Measurements from ENCODE around the gene GJA3.

Gene GJA3

DNA sequence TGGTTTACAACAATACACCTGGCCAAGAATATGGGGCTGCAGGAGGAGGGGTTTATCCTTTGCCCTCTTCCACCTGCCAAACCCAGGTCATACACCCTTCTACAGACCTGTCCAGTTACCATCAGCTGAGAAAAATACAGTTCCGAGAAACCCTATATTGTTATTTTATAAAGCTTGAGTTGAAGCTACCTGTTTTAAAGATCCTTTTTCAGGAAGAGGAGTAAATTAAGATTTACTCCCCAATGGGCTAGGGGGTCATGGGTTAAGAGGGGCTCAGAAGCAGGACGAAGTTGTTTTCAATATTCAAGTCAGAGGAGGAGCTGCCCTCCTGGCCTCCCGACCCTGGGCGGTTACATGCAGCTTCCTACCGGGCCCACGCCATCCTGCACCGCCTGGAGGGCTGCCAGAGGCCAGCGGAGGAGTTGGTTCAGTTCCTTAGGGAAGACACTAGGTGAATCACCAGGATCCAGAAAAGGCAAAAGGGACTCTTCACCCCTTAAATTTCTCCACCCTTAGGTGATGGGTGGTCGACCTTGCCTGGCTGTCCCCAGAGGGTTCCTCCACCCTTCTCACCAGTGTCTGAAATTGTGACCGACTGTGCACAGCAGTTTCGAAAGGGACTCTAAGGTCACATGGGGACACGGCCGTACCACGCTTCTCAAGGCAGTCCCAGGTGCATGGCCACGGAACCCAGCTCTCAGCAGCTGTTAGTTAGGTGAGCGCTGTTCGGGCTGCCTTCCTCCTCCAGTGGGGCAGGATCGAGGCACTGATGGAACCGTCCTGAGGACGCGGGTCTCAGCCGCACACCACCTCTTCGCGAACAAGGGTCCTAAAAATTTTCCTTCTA, 30.7 kb upstream of the GJA3 start:
- TF ChIP-seq JUND (IDR thresholded peaks at IDR 0.05; ENCODE audit: low read depth): no peak
- in situ Hi-C loops (cut with HindIII; ENCODE audit: low pct_unique_long_range_greater_than_20kb, low sequenced_read_pairs): loop anchor here (25.0 kb wide), 1 partner anchor 296 kb away; no protein-coding TSS in a partner anchor
- DNase-seq (ENCODE audit: low read depth in 1 of 2, low spot score in 1 of 2): no peak

DNA sequence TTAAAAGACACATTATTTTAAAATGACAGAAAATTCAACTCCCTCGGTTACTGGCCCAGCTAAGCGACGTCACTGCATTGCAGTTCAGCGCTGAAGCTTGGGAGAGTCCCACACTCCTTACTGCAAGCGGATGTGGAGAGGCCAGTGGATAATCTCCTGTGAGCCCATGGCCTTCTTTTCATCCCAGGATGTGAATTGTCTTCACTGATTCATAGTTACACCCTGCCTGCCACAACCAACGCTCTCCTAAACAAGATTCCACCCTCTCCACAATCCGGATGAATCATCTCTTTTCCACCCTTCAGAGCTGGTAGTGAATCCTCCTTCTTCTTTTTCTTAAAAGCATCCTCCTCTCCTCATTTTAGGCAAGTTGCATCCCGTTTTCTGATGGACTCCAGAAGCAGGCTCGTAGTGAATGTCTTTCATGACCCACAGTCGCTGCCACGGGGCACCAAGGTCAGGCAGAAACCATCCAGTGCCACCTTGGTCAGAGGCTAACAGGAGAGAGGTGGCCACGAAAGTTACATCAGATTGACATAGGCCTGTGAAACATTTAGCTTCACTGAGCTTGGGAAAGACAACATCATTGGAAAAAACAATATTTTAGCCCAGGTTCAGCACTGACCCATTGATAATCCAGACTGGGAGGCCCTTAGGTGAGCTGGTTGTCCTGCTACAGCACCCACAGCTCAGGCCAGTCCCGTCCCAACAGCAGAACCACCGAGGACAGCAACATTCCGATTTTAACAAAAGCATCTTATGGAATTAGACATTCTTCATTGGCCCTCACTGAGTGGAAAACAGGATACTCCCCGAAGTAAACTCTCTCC, 29.8 kb upstream of the GJA3 start:
- no peak for TF ChIP-seq JUND (IDR thresholded peaks at IDR 0.05; ENCODE audit: low read depth)
- no peak for DNase-seq (ENCODE audit: low read depth in 1 of 2, low spot score in 1 of 2)
- in situ Hi-C loops (cut with HindIII; ENCODE audit: low pct_unique_long_range_greater_than_20kb, low sequenced_read_pairs): loop anchor here (25.0 kb wide), 1 partner anchor 297 kb away; no protein-coding TSS in a partner anchor

DNA sequence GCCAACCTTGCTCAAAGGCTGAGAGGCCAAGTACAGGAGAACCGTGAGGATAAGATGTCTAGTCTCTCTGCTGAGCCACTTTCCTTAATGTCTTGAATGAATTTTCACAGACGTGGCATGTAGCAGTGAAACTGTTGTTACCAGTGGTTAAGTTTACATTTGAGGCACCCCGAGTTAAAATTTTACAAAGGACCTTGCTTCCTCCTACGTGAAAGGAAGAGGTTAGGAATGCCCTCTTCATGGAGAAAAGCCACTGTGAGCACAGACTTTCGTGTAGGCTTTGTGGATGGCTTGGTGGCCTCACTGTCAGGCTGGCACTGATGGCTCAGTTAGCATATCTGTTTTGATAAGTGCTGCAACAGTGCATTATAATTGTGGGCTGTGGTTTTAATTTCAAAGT, 29.2 kb upstream of the GJA3 start:
- in situ Hi-C loops (cut with HindIII; ENCODE audit: low pct_unique_long_range_greater_than_20kb, low sequenced_read_pairs): loop anchor here (25.0 kb wide), 1 partner anchor 297 kb away; no protein-coding TSS in a partner anchor
- DNase-seq (ENCODE audit: low read depth in 1 of 2, low spot score in 1 of 2): no peak
- TF ChIP-seq JUND (IDR thresholded peaks at IDR 0.05; ENCODE audit: low read depth): no peak

DNA sequence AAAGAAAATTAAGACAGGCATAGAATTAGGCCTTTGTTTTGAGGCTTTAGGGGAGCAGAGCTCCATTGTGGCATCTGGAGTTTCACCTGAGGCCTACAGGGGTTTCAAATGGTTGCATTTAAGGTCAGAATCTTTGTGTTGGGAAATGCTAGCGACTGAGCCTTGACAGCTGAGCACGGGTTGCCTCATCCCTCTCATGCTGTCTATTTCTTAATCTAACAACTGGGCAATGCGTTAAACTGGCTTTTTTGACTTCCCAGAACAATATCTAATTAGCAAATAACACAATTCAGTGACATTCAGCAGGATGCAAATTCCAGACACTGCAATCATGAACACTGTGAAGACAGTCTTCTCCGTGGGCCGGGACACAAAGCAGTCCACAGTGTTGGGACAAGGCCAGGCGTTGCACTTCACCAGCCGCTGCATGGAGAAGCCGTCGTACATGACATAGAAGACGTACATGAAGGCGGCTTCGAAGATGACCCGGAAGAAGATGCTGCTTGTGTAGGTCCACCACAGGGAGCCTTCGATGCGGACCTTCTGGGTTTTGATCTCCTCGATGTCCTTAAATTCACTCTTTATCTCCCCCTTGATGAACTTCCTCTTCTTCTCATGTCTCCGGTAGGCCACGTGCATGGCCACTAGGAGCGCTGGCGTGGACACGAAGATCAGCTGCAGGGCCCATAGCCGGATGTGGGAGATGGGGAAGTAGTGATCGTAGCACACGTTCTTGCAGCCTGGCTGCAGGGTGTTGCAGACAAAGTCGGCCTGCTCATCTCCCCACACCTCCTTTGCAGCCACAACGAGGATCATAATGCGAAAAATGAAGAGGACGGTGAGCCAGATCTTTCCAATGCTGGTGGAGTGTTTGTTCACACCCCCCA, 28.1 kb upstream of the GJA3 start:
- no peak for DNase-seq (ENCODE audit: low read depth in 1 of 2, low spot score in 1 of 2)
- no peak for TF ChIP-seq JUND (IDR thresholded peaks at IDR 0.05; ENCODE audit: low read depth)
- in situ Hi-C loops (cut with HindIII; ENCODE audit: low pct_unique_long_range_greater_than_20kb, low sequenced_read_pairs): loop anchor here (25.0 kb wide), 1 partner anchor 298 kb away; no protein-coding TSS in a partner anchor

DNA sequence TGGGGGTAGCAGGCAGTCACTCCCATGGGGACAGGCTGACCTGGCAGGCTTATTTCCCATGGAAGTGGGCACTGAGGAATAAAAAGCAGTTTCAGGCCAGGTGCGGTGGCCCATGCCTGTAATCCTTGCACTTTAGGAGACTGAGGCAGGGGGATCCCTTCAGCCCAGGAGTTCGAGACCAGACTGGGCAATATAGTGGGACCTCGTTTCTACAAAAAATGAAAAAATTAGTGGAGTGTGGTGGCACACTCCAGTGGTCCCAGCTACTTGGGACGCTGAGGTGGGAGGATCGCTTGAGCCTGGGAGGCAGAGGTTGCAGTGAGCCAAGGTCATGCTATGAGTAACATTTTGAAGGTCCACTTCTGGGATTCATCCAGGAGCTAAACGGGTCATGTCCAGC, 25.9 kb upstream of the GJA3 start:
- in situ Hi-C loops (cut with HindIII; ENCODE audit: low pct_unique_long_range_greater_than_20kb, low sequenced_read_pairs): loop anchor here (25.0 kb wide), 1 partner anchor 301 kb away; no protein-coding TSS in a partner anchor
- no peak for DNase-seq (ENCODE audit: low read depth in 1 of 2, low spot score in 1 of 2)
- no peak for TF ChIP-seq JUND (IDR thresholded peaks at IDR 0.05; ENCODE audit: low read depth)

DNA sequence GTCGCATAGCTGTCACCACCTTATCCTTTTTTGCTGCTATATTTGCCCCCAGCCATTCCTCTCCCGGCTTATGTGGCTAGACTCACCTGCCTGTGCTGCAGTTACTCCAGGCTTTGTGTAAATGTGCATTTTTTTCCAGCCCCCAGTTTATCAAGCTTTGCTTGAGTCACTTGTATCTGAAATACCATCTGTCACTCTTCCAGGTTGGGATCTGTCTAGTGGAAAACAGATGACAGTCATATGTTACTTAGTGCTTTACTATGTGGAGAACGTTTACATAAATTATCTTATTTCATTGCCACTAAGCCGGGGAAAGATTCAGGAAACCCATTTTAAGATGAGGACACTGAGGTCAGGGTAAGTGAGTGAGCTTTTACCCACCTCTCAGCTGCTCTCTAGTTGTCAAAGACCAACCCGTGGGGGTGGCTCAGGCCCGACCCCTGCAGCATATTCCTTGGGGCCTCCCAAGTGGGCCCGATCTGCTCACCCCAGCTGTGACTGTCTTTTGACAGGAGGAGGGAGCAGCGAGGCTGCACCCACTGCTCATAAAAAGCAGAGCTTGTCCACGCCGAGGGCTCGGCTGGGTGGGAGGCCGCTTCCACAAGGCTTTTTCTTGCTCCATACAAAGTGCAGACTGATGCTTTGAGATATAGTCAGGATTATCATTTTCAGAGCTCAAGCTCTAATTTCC, 24.7 kb upstream of the GJA3 start:
- in situ Hi-C loops (cut with HindIII; ENCODE audit: low pct_unique_long_range_greater_than_20kb, low sequenced_read_pairs): loop anchor here (25.0 kb wide), 1 partner anchor 302 kb away; no protein-coding TSS in a partner anchor
- TF ChIP-seq JUND (IDR thresholded peaks at IDR 0.05; ENCODE audit: low read depth): no peak
- DNase-seq (ENCODE audit: low read depth in 1 of 2, low spot score in 1 of 2): no peak

DNA sequence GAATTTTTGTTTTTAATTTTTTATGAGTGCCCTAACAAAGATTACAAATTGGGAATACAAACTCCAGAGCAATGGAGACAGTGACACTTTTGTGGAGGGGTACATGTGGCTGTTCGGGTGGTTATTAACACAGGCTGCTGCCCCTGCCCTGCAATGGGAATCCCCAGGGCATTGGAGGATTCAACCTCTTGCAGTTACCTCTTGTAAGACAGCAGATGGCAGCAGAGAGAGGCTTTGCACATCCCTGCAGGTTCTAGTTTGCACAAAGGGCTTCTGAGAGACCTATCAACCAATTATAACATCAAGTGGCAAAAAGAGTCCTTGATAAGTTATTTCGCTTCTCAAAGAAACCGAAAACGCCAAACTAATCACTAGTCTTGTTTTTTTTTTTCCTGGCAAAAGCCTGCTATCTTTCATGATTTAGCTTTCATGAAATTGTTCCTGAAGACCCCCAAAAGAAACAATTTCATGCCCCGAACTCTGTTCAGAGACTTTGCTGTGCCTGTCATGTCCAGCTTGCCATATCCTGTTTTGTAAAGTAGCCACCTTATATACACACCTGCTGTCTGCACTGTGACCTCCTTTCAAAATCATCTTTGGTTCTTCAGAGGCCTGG, 21.5 kb upstream of the GJA3 start:
- in situ Hi-C loops (cut with HindIII; ENCODE audit: low pct_unique_long_range_greater_than_20kb, low sequenced_read_pairs): loop anchor here (25.0 kb wide), 1 partner anchor 305 kb away; no protein-coding TSS in a partner anchor
- peak; percentile 62 to 70 for DNase-seq (ENCODE audit: low read depth in 1 of 2, low spot score in 1 of 2)
- no peak for TF ChIP-seq JUND (IDR thresholded peaks at IDR 0.05; ENCODE audit: low read depth)

DNA sequence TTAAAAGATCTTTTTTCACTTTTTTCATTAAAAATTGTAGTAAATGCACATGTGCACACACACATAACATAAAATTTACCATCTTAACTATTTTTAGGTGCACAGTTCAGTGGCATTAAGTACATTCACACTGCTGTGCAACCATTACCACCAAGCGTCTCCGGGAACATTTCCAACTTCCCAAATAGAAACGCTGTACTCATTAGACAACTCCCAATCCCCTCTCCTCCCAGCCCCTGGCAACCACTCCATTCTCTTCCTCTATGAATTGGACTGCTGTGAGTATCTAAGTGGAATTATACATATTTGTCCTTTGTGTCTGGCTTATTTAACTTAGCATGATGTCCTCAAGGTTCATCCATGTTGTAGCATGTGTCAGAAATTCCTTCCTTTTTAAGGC, 20.3 kb upstream of the GJA3 start:
- in situ Hi-C loops (cut with HindIII; ENCODE audit: low pct_unique_long_range_greater_than_20kb, low sequenced_read_pairs): loop anchor here (25.0 kb wide), 1 partner anchor 306 kb away; no protein-coding TSS in a partner anchor
- DNase-seq (ENCODE audit: low read depth in 1 of 2, low spot score in 1 of 2): no peak
- no peak for TF ChIP-seq JUND (IDR thresholded peaks at IDR 0.05; ENCODE audit: low read depth)

DNA sequence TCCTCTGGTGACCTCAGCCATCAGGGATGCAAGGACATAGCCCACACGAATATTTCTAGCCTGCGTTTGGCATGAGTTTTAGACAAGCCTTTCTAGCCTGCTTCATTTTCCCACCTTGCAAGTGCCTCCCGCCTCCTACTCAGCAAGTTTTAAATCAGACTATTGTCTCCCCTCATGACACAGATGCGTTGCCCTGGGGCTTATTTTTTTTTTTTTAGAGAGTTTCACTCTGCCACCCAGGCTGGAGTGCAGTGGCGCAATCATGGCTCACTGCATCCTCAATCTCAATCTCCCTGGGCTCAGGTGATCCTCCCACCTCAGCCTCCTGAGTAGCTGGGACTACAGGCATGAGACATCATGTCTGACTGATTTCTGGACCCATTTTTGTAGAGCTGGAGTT, 17.3 kb upstream of the GJA3 start:
- no peak for TF ChIP-seq JUND (IDR thresholded peaks at IDR 0.05; ENCODE audit: low read depth)
- no peak for DNase-seq (ENCODE audit: low read depth in 1 of 2, low spot score in 1 of 2)
- in situ Hi-C loops (cut with HindIII; ENCODE audit: low pct_unique_long_range_greater_than_20kb, low sequenced_read_pairs): loop anchor here (25.0 kb wide), 1 partner anchor 309 kb away; no protein-coding TSS in a partner anchor

DNA sequence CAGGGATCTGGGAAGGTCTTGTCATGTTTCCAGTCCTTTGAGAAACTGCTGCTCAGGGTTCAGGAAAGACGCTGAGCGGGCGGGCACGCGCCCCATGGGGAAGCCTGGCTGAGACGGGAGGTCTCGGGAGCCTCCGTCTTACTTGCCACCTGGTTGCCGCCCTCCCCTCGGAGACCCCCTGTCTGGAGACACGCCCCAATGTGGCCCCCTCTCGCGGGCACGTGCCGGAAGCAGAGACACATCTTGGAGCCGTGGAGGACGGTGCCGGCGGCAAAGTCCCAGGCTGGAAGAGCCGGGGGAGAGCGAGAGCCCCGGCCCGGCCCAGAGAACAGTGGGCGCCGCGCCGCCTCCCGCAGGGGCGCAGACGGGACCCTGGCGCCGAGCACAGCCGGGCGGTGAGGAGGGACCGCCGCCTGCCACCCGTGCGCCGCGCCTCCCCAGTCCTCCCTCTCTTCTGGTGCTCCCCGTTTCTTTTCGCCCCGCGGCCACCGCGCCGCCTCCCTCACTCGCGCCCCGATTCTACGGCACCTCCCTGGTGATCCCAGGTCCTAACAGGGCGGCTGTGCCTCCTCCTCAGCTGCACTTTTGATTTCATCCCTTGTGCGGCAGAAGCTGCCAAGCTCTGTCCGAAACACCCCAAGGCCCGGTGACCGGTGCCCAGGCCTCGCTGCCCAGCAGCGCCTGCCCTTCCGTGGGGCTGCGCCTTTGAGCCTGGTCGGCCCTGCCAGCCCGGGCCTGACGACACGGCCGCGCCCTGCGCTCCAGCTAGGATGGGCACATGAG, 16.4 kb upstream of the GJA3 start:
- no peak for TF ChIP-seq JUND (IDR thresholded peaks at IDR 0.05; ENCODE audit: low read depth)
- DNase-seq (ENCODE audit: low read depth in 1 of 2, low spot score in 1 of 2): no peak
- in situ Hi-C loops (cut with HindIII; ENCODE audit: low pct_unique_long_range_greater_than_20kb, low sequenced_read_pairs): loop anchor here (25.0 kb wide), 1 partner anchor 310 kb away; no protein-coding TSS in a partner anchor

All from T47D (cell line).